H9 (cell line): ENCODE data around the gene SLCO3A1. TPM values are rescaled to one million over a fixed set of nuclear protein-coding genes. Genes with fewer than 3 reads are reported as not detected.

Experiments used
- DNase-seq: peaks from one replicate; pipeline ENCODE4 v3.0.0-alpha.2; 2017
- H2AFZ ChIP-seq: one replicate; pipeline ENCODE4 v1.6.1; 2013; ENCODE audit warnings: mild to moderate bottlenecking, low read length, control low read depth, moderate library complexity
- H2AK5ac ChIP-seq: 2 replicates; pipeline ENCODE4 v1.6.1; 2013; ENCODE audit warnings: low read length, control low read depth, mixed read lengths; ENCODE audit not compliant: insufficient read length
- H2BK120ac ChIP-seq: one replicate; pipeline ENCODE4 v1.6.1; 2013; ENCODE audit warnings: low read depth, mild to moderate bottlenecking, low read length, control low read depth, inconsistent platforms; ENCODE audit not compliant: poor library complexity, severe bottlenecking
- H2BK12ac ChIP-seq: 2 replicates; pipeline ENCODE4 v1.6.1; 2013; ENCODE audit warnings: low read length, control low read depth, mixed read lengths, low read depth; ENCODE audit not compliant: insufficient read length
- H2BK15ac ChIP-seq: 2 replicates; pipeline ENCODE4 v1.6.1; 2013; ENCODE audit warnings: low read depth, low read length, control low read depth
- H2BK20ac ChIP-seq: one replicate; pipeline ENCODE4 v1.6.1; 2013; ENCODE audit warnings: low read depth, mild to moderate bottlenecking, low read length, control low read depth, inconsistent platforms; ENCODE audit not compliant: poor library complexity, severe bottlenecking
- H2BK5ac ChIP-seq: 2 replicates; pipeline ENCODE4 v1.6.1; 2013; ENCODE audit warnings: low read length, control low read depth, mixed read lengths; ENCODE audit not compliant: insufficient read length
- H3K14ac ChIP-seq: 2 replicates; pipeline ENCODE4 v1.6.1; 2013; ENCODE audit warnings: low read length, control low read depth; ENCODE audit not compliant: insufficient read depth
- H3K18ac ChIP-seq: 2 replicates; pipeline ENCODE4 v1.6.1; 2013; ENCODE audit warnings: low read depth, mild to moderate bottlenecking, mixed read lengths, low read length, control low read depth; ENCODE audit not compliant: insufficient read length
- H3K23ac ChIP-seq: 2 replicates; pipeline ENCODE4 v1.6.1; 2013; ENCODE audit warnings: low read length, control low read depth, mixed read lengths, low read depth; ENCODE audit not compliant: insufficient read length
- H3K23me2 ChIP-seq: 2 replicates; pipeline ENCODE4 v1.6.1; 2013; ENCODE audit warnings: low read depth, mild to moderate bottlenecking, mixed read lengths, low read length, control low read depth; ENCODE audit not compliant: insufficient read length, poor library complexity, severe bottlenecking
- H3K27ac ChIP-seq: 2 replicates; pipeline ENCODE4 v1.5.1; 2013; ENCODE audit warnings: low read length, control low read depth, mixed read lengths, low read depth; ENCODE audit not compliant: insufficient read length
- H3K27me3 ChIP-seq: 2 replicates; pipeline ENCODE4 v1.6.1; 2013; ENCODE audit warnings: low read length, control low read depth, inconsistent platforms; ENCODE audit not compliant: insufficient read depth
- H3K4ac ChIP-seq: 2 replicates; pipeline ENCODE4 v1.6.1; 2013; ENCODE audit warnings: low read depth, mild to moderate bottlenecking, control low read depth, inconsistent platforms, low read length, moderate library complexity
- H3K4me1 ChIP-seq: 2 replicates; pipeline ENCODE4 v1.6.1; 2013; ENCODE audit warnings: low read length, control low read depth, inconsistent platforms; ENCODE audit not compliant: insufficient read depth
- H3K4me2 ChIP-seq: 2 replicates; pipeline ENCODE4 v1.6.1; 2013; ENCODE audit warnings: low read length, control low read depth, mixed read lengths; ENCODE audit not compliant: insufficient read length, insufficient read depth
- H3K56ac ChIP-seq: 2 replicates; pipeline ENCODE4 v1.6.1; 2013; ENCODE audit warnings: low read depth, mild to moderate bottlenecking, mixed read lengths, low read length, control low read depth; ENCODE audit not compliant: insufficient read length
- H3K79me1 ChIP-seq: 2 replicates; pipeline ENCODE4 v1.6.1; 2013; ENCODE audit warnings: low read depth, mild to moderate bottlenecking, moderate library complexity, low read length, control low read depth, inconsistent platforms; ENCODE audit not compliant: insufficient read depth, poor library complexity, severe bottlenecking
- H3K79me2 ChIP-seq: 2 replicates; pipeline ENCODE4 v1.6.1; 2013; ENCODE audit warnings: low read length, control low read depth, inconsistent platforms; ENCODE audit not compliant: insufficient read depth
- H3K9ac ChIP-seq: 2 replicates; pipeline ENCODE4 v1.6.1; 2013; ENCODE audit warnings: low read length, control low read depth, mixed read lengths; ENCODE audit not compliant: insufficient read length; ENCODE audit errors: extremely low read depth
- H3K9me3 ChIP-seq: one replicate; pipeline ENCODE4 v1.6.1; 2013; ENCODE audit warnings: low read depth, low read length, inconsistent platforms; ENCODE audit not compliant: control insufficient read depth
- H3T11ph ChIP-seq: one replicate; pipeline ENCODE4 v1.6.1; 2013; ENCODE audit warnings: mild to moderate bottlenecking, low read length, control low read depth, inconsistent platforms
- H4K20me1 ChIP-seq: one replicate; pipeline ENCODE4 v1.6.1; 2013; ENCODE audit not compliant: control insufficient read depth, insufficient read length, insufficient read depth
- H4K5ac ChIP-seq: 2 replicates; pipeline ENCODE4 v1.6.1; 2013; ENCODE audit warnings: low read depth, mild to moderate bottlenecking, mixed read lengths, low read length, control low read depth; ENCODE audit not compliant: insufficient read length
- H4K8ac ChIP-seq: replicated peaks from 2 replicates; pipeline ENCODE4 v1.6.1; 2013; ENCODE audit warnings: low read length, control low read depth, mixed read lengths, low read depth; ENCODE audit not compliant: insufficient read length
- H4K91ac ChIP-seq: 2 replicates; pipeline ENCODE4 v1.6.1; 2013; ENCODE audit warnings: low read depth, mild to moderate bottlenecking, moderate library complexity, mixed read lengths, low read length, control low read depth; ENCODE audit not compliant: insufficient read length
- H3K27ac Mint-ChIP-seq, 3 experiments: 2 replicates in 2 of 3; 3 replicates in 1 of 3; pipeline ENCODE4 v1.8.0; 2020 to 2021; ENCODE audit warnings: mixed read lengths in 3 of 3, mild to moderate bottlenecking in 1 of 3, moderate library complexity in 1 of 3
- H3K27me3 Mint-ChIP-seq: 2 replicates; pipeline ENCODE4 v1.8.0; 2021; ENCODE audit warnings: low read depth, mild to moderate bottlenecking, moderate library complexity, mixed read lengths
- H3K36me3 Mint-ChIP-seq, 3 experiments: 2 replicates in 2 of 3; 3 replicates in 1 of 3; pipeline ENCODE4 v1.8.0; 2020 to 2021; ENCODE audit warnings: low read depth in 3 of 3, mixed read lengths in 3 of 3; ENCODE audit not compliant: insufficient read depth in 1 of 3
- H3K4me1 Mint-ChIP-seq, 2 experiments: 2 replicates each; pipeline ENCODE4 v1.8.0; 2020; ENCODE audit warnings: mixed read lengths in 2 of 2
- H3K4me3 Mint-ChIP-seq, 2 experiments: 2 replicates in 1 of 2; 3 replicates in 1 of 2; pipeline ENCODE4 v1.8.0; 2020 to 2021; ENCODE audit warnings: mild to moderate bottlenecking in 2 of 2, mixed read lengths in 2 of 2, moderate library complexity in 1 of 2
- H3K9me3 Mint-ChIP-seq, 2 experiments: 2 replicates in 1 of 2; 3 replicates in 1 of 2; pipeline ENCODE4 v1.8.0; 2020; ENCODE audit warnings: mild to moderate bottlenecking in 2 of 2, mixed read lengths in 2 of 2, moderate library complexity in 1 of 2
- CTCF ChIP-seq: fragments of 200-600 bp; sonication (generic); conservative IDR thresholded peaks from 3 replicates; pipeline ENCODE4 v1.8.0; 2021; ENCODE audit warnings: antibody characterized with exemption, mild to moderate bottlenecking
- WGBS: extraction: QIAGEN DNeasy Blood & Tissue Kit; methylation state at CpG from one replicate; pipeline ENCODE4 v1.1.7; 2013; ENCODE audit warnings: missing lambda C conversion rate, low lambda C conversion rate, mixed read lengths; ENCODE audit not compliant: insufficient read length; ENCODE audit errors: extremely low coverage; 5-methylcytosine and 5-hydroxymethylcytosine counted together
- total RNA-seq: library from RNA; stranded (reverse); gene quantifications from 2 replicates; pipeline ENCODE4 v1.2.1, GENCODE V29; 2021

SLCO3A1 gene
- total RNA-seq, 1 experiment from 2014 or later: 9.4 TPM

- Histone ChIP-seq H2BK12ac (no peak overlapping the region), H3K4me1 (peaks cover 2% of the 10 kb centered on the region; the same call in 1 of the 2 replicates), H3K23ac (no peak overlapping the region), H3K18ac (no peak overlapping the region), H3K4ac (no peak overlapping the region), H2BK20ac (no peak overlapping the region), H2BK15ac (no peak overlapping the region), H4K20me1 (no peaks in the 10 kb centered on the region), H4K5ac (no peak overlapping the region), H3K14ac (no peak overlapping the region), H2AK5ac (no peak overlapping the region), H3K23me2 (no peaks in the 10 kb centered on the region), H3K79me2 (peaks cover 2% of the 10 kb centered on the region; the same call in 1 of the 2 replicates), H3K27ac (no peak overlapping the region), H3T11ph (no peak overlapping the region), H3K79me1 (no peaks in the 10 kb centered on the region), H3K27me3 (no peaks in the 10 kb centered on the region), H2BK120ac (no peak overlapping the region), H2AFZ (no peak overlapping the region), H3K9ac (no peak overlapping the region), H4K91ac (no peak overlapping the region), H3K4me2 (no peak overlapping the region), H2BK5ac (no peak overlapping the region), H4K8ac (no peak overlapping the region), H3K56ac (no peak overlapping the region), H3K9me3 (no peaks in the 10 kb centered on the region)
- no CpG with 5 or more reads among the region's 5 CpGs for WGBS
- Mint-ChIP-seq H3K4me3 (no peak overlapping the region), H3K27ac (no peak overlapping the region), H3K27me3 (no peaks in the 10 kb centered on the region), H3K9me3 (no peaks in the 10 kb centered on the region), H3K36me3 (peaks cover 0 to 2% (median 0%) of the 10 kb centered on the region in 3 experiments; a peak in 1 of 7 replicates), H3K4me1 (peaks cover 11 to 17% of the 10 kb centered on the region in 2 experiments)
- no peak for TF ChIP-seq CTCF
- no peak for DNase-seq
Observed at GRCh38 chr15:91876187-91876586, 22.7 kb downstream of the SLCO3A1 start.
